DMS79 (cell line): ENCODE data around the gene ETFRF1.

Experiments
- DNase-seq: peaks from one replicate; lab custom pipeline; 2025; lab: John Stamatoyannopoulos, UW

Gene ETFRF1

GRCh38 chr12:25213338-25213737 lies 18.3 kb downstream of the ETFRF1 start:
- no peak for DNase-seq

GRCh38 chr12:25236190-25236589 lies 41.2 kb downstream of the ETFRF1 start:
- DNase-seq: no peak

GRCh38 chr12:25236626-25237025 lies 41.6 kb downstream of the ETFRF1 start:
- DNase-seq: no peak

GRCh38 chr12:25241167-25242020 lies 46.4 kb downstream of the ETFRF1 start:
- no peak for DNase-seq

GRCh38 chr12:25242981-25243679 lies 48.1 kb downstream of the ETFRF1 start:
- no peak for DNase-seq

- no peak for DNase-seq
Observed at GRCh38 chr12:25243680-25243990, 48.6 kb downstream of the ETFRF1 start.

- no peak for DNase-seq
Observed at GRCh38 chr12:25245491-25245890, 50.5 kb downstream of the ETFRF1 start.

- no peak for DNase-seq
Observed at GRCh38 chr12:25248137-25248536, 53.1 kb downstream of the ETFRF1 start.

GRCh38 chr12:25248732-25249131 lies 53.7 kb downstream of the ETFRF1 start:
- DNase-seq: no peak

- peak; percentile 15 for DNase-seq
Observed at GRCh38 chr12:25249931-25250738, 55.1 kb downstream of the ETFRF1 start.

- peak; percentile 81 for DNase-seq
Observed at GRCh38 chr12:25250744-25251730, 56.0 kb downstream of the ETFRF1 start, which contains the start of gene KRAS. Gene KRAS (minus strand): TSS chr12:25250929.

- DNase-seq: no peak
Observed at GRCh38 chr12:25251769-25252168, 56.7 kb downstream of the ETFRF1 start.

- no peak for DNase-seq
Observed at GRCh38 chr12:25252946-25253345, 57.9 kb downstream of the ETFRF1 start.

- DNase-seq: no peak
Observed at GRCh38 chr12:25253371-25254068, 58.5 kb downstream of the ETFRF1 start.

- DNase-seq: no peak
Observed at GRCh38 chr12:25254271-25254880, 59.3 kb downstream of the ETFRF1 start.
